GM18858 (cell line): ENCODE data around the gene GFRA1.

Experiments used
- ATAC-seq: cut with Tn5 transposase; IDR thresholded peaks from one replicate; pipeline ENCODE4 v1.9.1; 2021; ENCODE audit not compliant: unreplicated experiment

Gene GFRA1

GRCh38 chr10:116272440-116273283, at the start of gene GFRA1:
TSS of gene GFRA1 (minus strand) at chr10:116273206. CDS start at chr10:116272029, 1,177 bp downstream.
- no peak for ATAC-seq

GRCh38 chr10:116316503-116316902, 43.5 kb upstream of the GFRA1 start:
- no peak for ATAC-seq

GRCh38 chr10:116312548-116312947, 39.5 kb upstream of the GFRA1 start:
- no peak for ATAC-seq

GRCh38 chr10:116311706-116312490, 38.9 kb upstream of the GFRA1 start:
- no peak for ATAC-seq

GRCh38 chr10:116311016-116311415, 38.0 kb upstream of the GFRA1 start:
- ATAC-seq = no peak

- no peak for ATAC-seq
Observed at GRCh38 chr10:116307455-116307854, 34.4 kb upstream of the GFRA1 start.

GRCh38 chr10:116306847-116307246, 33.8 kb upstream of the GFRA1 start:
- no peak for ATAC-seq

- ATAC-seq = no peak
Observed at GRCh38 chr10:116304923-116305322, 31.9 kb upstream of the GFRA1 start.

- no peak for ATAC-seq
Observed at GRCh38 chr10:116300542-116300941, 27.5 kb upstream of the GFRA1 start.

- ATAC-seq = no peak
Observed at GRCh38 chr10:116298586-116298985, 25.6 kb upstream of the GFRA1 start.

- no peak for ATAC-seq
Observed at GRCh38 chr10:116296291-116296721, 23.3 kb upstream of the GFRA1 start.

- ATAC-seq = no peak
Observed at GRCh38 chr10:116292493-116292892, 19.5 kb upstream of the GFRA1 start.

GRCh38 chr10:116289652-116290051, 16.6 kb upstream of the GFRA1 start:
- no peak for ATAC-seq

GRCh38 chr10:116287906-116288501, 15.0 kb upstream of the GFRA1 start:
- ATAC-seq = no peak

GRCh38 chr10:116286626-116287200, 13.7 kb upstream of the GFRA1 start:
- ATAC-seq = no peak

GRCh38 chr10:116281775-116282174, 8.8 kb upstream of the GFRA1 start:
- ATAC-seq = no peak

- ATAC-seq = no peak
Observed at GRCh38 chr10:116278846-116279245, 5.8 kb upstream of the GFRA1 start.

GRCh38 chr10:116276981-116277380, 4.0 kb upstream of the GFRA1 start:
- no peak for ATAC-seq

GRCh38 chr10:116274064-116274904, 1.3 kb upstream of the GFRA1 start:
- ATAC-seq = no peak
